Gastrocnemius medialis (tissue), 4 donors: ENCODE measurements around the gene NAV2. TPM values are rescaled to one million over a fixed set of nuclear protein-coding genes. Genes with fewer than 3 reads are reported as not detected.

Experiments used
- ATAC-seq, 2 donors: fragments of 150-250 bp; one replicate each; pipeline ENCODE4 v1.9.1; 2016
- DNase-seq, 2 donors: peaks; one replicate each; pipeline ENCODE4 v3.0.0-alpha.2; 2019
- H3K27ac ChIP-seq, 4 donors: fragments of 200-600 bp; sonication (generic); 1 replicate in 1 of 4; 2 replicates in 3 of 4; pipeline ENCODE4 v1.5.1; 2016 to 2018; ENCODE audit warnings: mild to moderate bottlenecking in 2 of 4, moderate library complexity in 1 of 4
- H3K27me3 ChIP-seq, 3 donors: fragments of 200-600 bp; sonication (generic) in 2 of 3; 1 replicate in 1 of 3; 2 replicates in 2 of 3; pipeline versions ENCODE4 v1.5.1 to v1.6.0; 2016 to 2019; ENCODE audit warnings: mild to moderate bottlenecking in 1 of 3, moderate library complexity in 1 of 3
- H3K36me3 ChIP-seq, 2 donors: fragments of 200-600 bp; sonication (generic) in 1 of 2; one replicate each; pipeline ENCODE4 v1.5.1; 2017 to 2018
- H3K4me1 ChIP-seq, 2 donors: fragments of 200-600 bp; sonication (generic) in 1 of 2; one replicate each; pipeline ENCODE4 v1.5.1; 2016 to 2017; ENCODE audit warnings: mild to moderate bottlenecking in 2 of 2
- H3K4me3 ChIP-seq, 4 donors: fragments of 200-600 bp; sonication (generic) in 3 of 4; 1 replicate in 1 of 4; 2 replicates in 3 of 4; pipeline ENCODE4 v1.5.1; 2016 to 2019; ENCODE audit warnings: mild to moderate bottlenecking in 2 of 4
- H3K9me3 ChIP-seq, 3 donors: fragments of 200-600 bp; sonication (generic) in 2 of 3; 1 replicate in 1 of 3; 2 replicates in 2 of 3; pipeline ENCODE4 v1.5.1; 2016 to 2019
- CTCF ChIP-seq, 5 experiments: fragments of 450-650 bp in 3 of 5; fragments of 200-600 bp in 2 of 5; sonication (generic) in 2 of 5; IDR thresholded peaks in 4 of 5; conservative IDR thresholded peaks in 1 of 5; 1 replicate in 4 of 5; 2 replicates in 1 of 5; pipeline ENCODE4 v1.5.1; 2016 to 2019; ENCODE audit warnings: antibody characterized with exemption in 5 of 5, mild to moderate bottlenecking in 3 of 5, moderate library complexity in 3 of 5
- POLR2A ChIP-seq, 2 donors: fragments of 450-650 bp; IDR thresholded peaks; one replicate each; pipeline ENCODE4 v1.6.1; 2017; ENCODE audit warnings: antibody characterized with exemption in 2 of 2, mild to moderate bottlenecking in 2 of 2, moderate library complexity in 2 of 2
- in situ Hi-C, 4 donors: fragments of 200-750 bp; cut with MboI; loops; one replicate each; pipeline versions ENCODE4 v1.15.0 to v1.8.0; 2017; ENCODE audit warnings: low sequenced_read_pairs in 4 of 4
- intact Hi-C: fragments of 100-400 bp; cut with DNase I; formaldehyde crosslinking; loops from one replicate; pipeline ENCODE4 v1.15.1; 2023; ENCODE audit warnings: low total_unique reads
- total RNA-seq, 4 donors: library from RNA; depleted of rRNA; stranded (reverse); fragments of >200 nt; gene quantifications; one replicate each; pipeline versions ENCODE4 v1.1.0 to v1.2.3, GENCODE V29; 2016

The NAV2 gene
- total RNA-seq, 4 donors from 2014 or later = 3.2 to 7.7 (median 5.5) TPM

GRCh38 chr11:20022363-20023081, 309.9 kb downstream of the NAV2 start:
- intact Hi-C loops = no loop called here
- in situ Hi-C loops = no loop called here
- H3K27ac ChIP-seq = no peak overlapping the region
- no peaks in the 10 kb centered on the region for H3K36me3 ChIP-seq
- peak; percentile 41 to 57 for ATAC-seq
- no peaks in the 10 kb centered on the region for H3K27me3 ChIP-seq
- peaks cover 12 to 14% of the 10 kb centered on the region in 2 donors for H3K4me1 ChIP-seq
- TF ChIP-seq POLR2A (IDR thresholded peaks at IDR 0.05) = no peak
- TF ChIP-seq CTCF (IDR thresholded peaks at IDR 0.05 in 4 of 5, conservative IDR thresholded peaks at IDR 0.05 in 1 of 5) = no peak
- H3K4me3 ChIP-seq = no peak overlapping the region
- no peaks in the 10 kb centered on the region for H3K9me3 ChIP-seq
- no peak for DNase-seq

GRCh38 chr11:20023082-20023426, 310.4 kb downstream of the NAV2 start:
- ATAC-seq (peak in 1 of 2 donors; percentile 18), DNase-seq (no peak)
- no peak overlapping the region for H3K27ac ChIP-seq
- intact Hi-C loops (no loop called here), in situ Hi-C loops (no loop called here)
- no peaks in the 10 kb centered on the region for H3K27me3 ChIP-seq
- no peak for TF ChIP-seq CTCF (IDR thresholded peaks at IDR 0.05 in 4 of 5, conservative IDR thresholded peaks at IDR 0.05 in 1 of 5)
- no peak for TF ChIP-seq POLR2A (IDR thresholded peaks at IDR 0.05)
- no peak overlapping the region for H3K4me3 ChIP-seq
- H3K36me3 ChIP-seq = no peaks in the 10 kb centered on the region
- H3K4me1 ChIP-seq = peaks cover 12 to 16% of the 10 kb centered on the region in 2 donors
- no peaks in the 10 kb centered on the region for H3K9me3 ChIP-seq

- no peak for DNase-seq
- peaks cover 12 to 19% of the 10 kb centered on the region in 2 donors for H3K4me1 ChIP-seq
- ATAC-seq = no peak
- in situ Hi-C loops (no loop called here), intact Hi-C loops (no loop called here)
- H3K27me3 ChIP-seq = no peaks in the 10 kb centered on the region
- no peak overlapping the region for H3K27ac ChIP-seq
- H3K36me3 ChIP-seq = no peaks in the 10 kb centered on the region
- TF ChIP-seq POLR2A (IDR thresholded peaks at IDR 0.05) (no peak), CTCF (IDR thresholded peaks at IDR 0.05 in 4 of 5, conservative IDR thresholded peaks at IDR 0.05 in 1 of 5) (no peak)
- H3K4me3 ChIP-seq = no peak overlapping the region
- no peaks in the 10 kb centered on the region for H3K9me3 ChIP-seq
Observed at GRCh38 chr11:20024172-20024935, 311.7 kb downstream of the NAV2 start.

GRCh38 chr11:20025332-20025840, 312.7 kb downstream of the NAV2 start:
- DNase-seq (no peak), ATAC-seq (no peak)
- H3K27ac ChIP-seq = no peak overlapping the region
- peaks cover 12 to 19% of the 10 kb centered on the region in 2 donors for H3K4me1 ChIP-seq
- no peak for TF ChIP-seq CTCF (IDR thresholded peaks at IDR 0.05 in 4 of 5, conservative IDR thresholded peaks at IDR 0.05 in 1 of 5)
- no peak for TF ChIP-seq POLR2A (IDR thresholded peaks at IDR 0.05)
- no peak overlapping the region for H3K4me3 ChIP-seq
- intact Hi-C loops (no loop called here), in situ Hi-C loops (no loop called here)
- no peaks in the 10 kb centered on the region for H3K9me3 ChIP-seq
- H3K27me3 ChIP-seq = no peaks in the 10 kb centered on the region
- no peaks in the 10 kb centered on the region for H3K36me3 ChIP-seq
